RWPE2 (cell line): ENCODE results near the gene ERICH2.

ENCODE experiments used
- ATAC-seq: fragments of 200-7000 bp; cut with Tn5 transposase; 3 replicates; pipeline ENCODE4 v1.9.1; 2021; ENCODE audit warnings: low read depth
- DNase-seq: peaks from one replicate; pipeline ENCODE4 v3.0.0-alpha.2; 2020; ENCODE audit warnings: low spot score
- H3K27ac ChIP-seq: fragments of 450-650 bp; 2 replicates; pipeline ENCODE4 v1.5.1; 2017; ENCODE audit warnings: mild to moderate bottlenecking; ENCODE audit not compliant: poor library complexity, severe bottlenecking
- H3K27me3 ChIP-seq: fragments of 250-450 bp; sonication (Bioruptor Pico); 2 replicates; pipeline ENCODE4 v1.5.1; 2021; ENCODE audit warnings: mild to moderate bottlenecking, moderate library complexity; ENCODE audit not compliant: insufficient read depth, poor library complexity, severe bottlenecking
- H3K36me3 ChIP-seq: fragments of 250-450 bp; sonication (Bioruptor Pico); 2 replicates; pipeline ENCODE4 v1.5.1; 2020; ENCODE audit warnings: low read depth, mild to moderate bottlenecking, moderate library complexity
- H3K4me1 ChIP-seq: fragments of 250-450 bp; sonication (Bioruptor Pico); 2 replicates; pipeline ENCODE4 v1.5.1; 2021; ENCODE audit warnings: mild to moderate bottlenecking, moderate library complexity; ENCODE audit not compliant: insufficient read depth, poor library complexity, severe bottlenecking
- H3K4me3 ChIP-seq: fragments of 250-450 bp; sonication (Bioruptor Pico); 2 replicates; pipeline ENCODE4 v1.5.1; 2021; ENCODE audit warnings: mild to moderate bottlenecking, moderate library complexity; ENCODE audit not compliant: severe bottlenecking
- H3K9me3 ChIP-seq: fragments of 250-450 bp; sonication (Bioruptor Pico); 2 replicates; pipeline ENCODE4 v1.5.1; 2021; ENCODE audit warnings: mild to moderate bottlenecking, moderate library complexity; ENCODE audit not compliant: severe bottlenecking
- CTCF ChIP-seq: fragments of 450-650 bp; IDR thresholded peaks from one replicate; pipeline ENCODE4 v1.5.1; 2017; ENCODE audit warnings: mild to moderate bottlenecking, moderate library complexity; ENCODE audit not compliant: poor library complexity, severe bottlenecking

Gene ERICH2

GRCh38 chr2:170770008-170770605, at the start of gene ERICH2:
Gene ERICH2, plus strand, starts transcription at chr2:170770378. Its CDS starts 304 bp downstream, at chr2:170770682.
- no peaks in the 10 kb centered on the region for H3K9me3 ChIP-seq
- no peak for TF ChIP-seq CTCF
- peak within 1 kb of the TSS; percentile 54 for H3K4me3 ChIP-seq
- H3K36me3 ChIP-seq: no peaks in the 10 kb centered on the region
- peak; percentile 59 for ATAC-seq
- peak within 1 kb of the TSS; percentile 45 for H3K27ac ChIP-seq
- H3K27me3 ChIP-seq: no peaks in the 10 kb centered on the region
- no peaks in the 10 kb centered on the region for H3K4me1 ChIP-seq
- peak; percentile 57 for DNase-seq

- Histone ChIP-seq H3K36me3 (0 out of 2 replicates have a peak, but pooled peaks cover 3% of the 10 kb centered on the region), H3K4me3 (no peak overlapping the region), H3K27ac (no peak overlapping the region), H3K4me1 (no peaks in the 10 kb centered on the region), H3K9me3 (no peaks in the 10 kb centered on the region), H3K27me3 (peaks cover 7% of the 10 kb centered on the region)
- ATAC-seq: no peak
- no peak for DNase-seq
- no peak for TF ChIP-seq CTCF
Observed at GRCh38 chr2:170721678-170722077, 48.5 kb upstream of the ERICH2 start.

- Histone ChIP-seq H3K4me1 (no peaks in the 10 kb centered on the region), H3K4me3 (no peak overlapping the region), H3K9me3 (no peaks in the 10 kb centered on the region), H3K27me3 (peaks cover 3% of the 10 kb centered on the region), H3K27ac (no peak overlapping the region), H3K36me3 (0 out of 2 replicates have a peak, but pooled peaks cover 3% of the 10 kb centered on the region)
- no peak for TF ChIP-seq CTCF
- no peak for DNase-seq
- ATAC-seq: no peak
Observed at GRCh38 chr2:170722301-170722700, 47.9 kb upstream of the ERICH2 start.

- no peak overlapping the region for H3K27ac ChIP-seq
- DNase-seq (no peak), ATAC-seq (no peak)
- H3K4me1 ChIP-seq: no peaks in the 10 kb centered on the region
- no peak for TF ChIP-seq CTCF
- no peaks in the 10 kb centered on the region for H3K27me3 ChIP-seq
- no peak overlapping the region for H3K4me3 ChIP-seq
- H3K9me3 ChIP-seq: no peaks in the 10 kb centered on the region
- 0 out of 2 replicates have a peak, but pooled peaks cover 3% of the 10 kb centered on the region for H3K36me3 ChIP-seq
Observed at GRCh38 chr2:170723446-170723958, 46.7 kb upstream of the ERICH2 start.
